ENCODE results near the gene SCUBE1. TPM values are rescaled to one million over a fixed set of nuclear protein-coding genes. Genes with fewer than 3 reads are reported as not detected.

SCUBE1 gene
- total RNA-seq, 1 experiment from 2014 or later, result 0.54 TPM

GRCh38 chr22:43150731-43151206, 192.4 kb downstream of the SCUBE1 start:
- no peak for DNase-seq
- BruUV-seq (replicated peaks), result no TSS peak
- Mint-ChIP-seq H3K9me3 (ENCODE audit: low read depth, unreplicated experiment) (no peaks in the 10 kb centered on the region), H3K4me3 (ENCODE audit: low read depth, unreplicated experiment) (peak overlapping the region; percentile 69), H3K27ac (ENCODE audit: unreplicated experiment) (peak overlapping the region; percentile 70), H3K27me3 (ENCODE audit: unreplicated experiment) (no peaks in the 10 kb centered on the region), H3K4me1 (ENCODE audit: low read depth, unreplicated experiment) (peaks cover 8% of the 10 kb centered on the region), H3K36me3 (ENCODE audit: insufficient read depth, unreplicated experiment) (peaks cover 33% of the 10 kb centered on the region)
- CTCF ChIA-PET, result interaction anchor here (0.6 to 1.5 kb wide), 2 partner anchors 11 to 276 kb away, joined by 3 to 5 read pairs; no protein-coding TSS in a partner anchor
- intact Hi-C loops (cut with micrococcal nuclease; ENCODE audit: unreplicated experiment), result no loop called here
- TF ChIP-seq, protein P1, sequence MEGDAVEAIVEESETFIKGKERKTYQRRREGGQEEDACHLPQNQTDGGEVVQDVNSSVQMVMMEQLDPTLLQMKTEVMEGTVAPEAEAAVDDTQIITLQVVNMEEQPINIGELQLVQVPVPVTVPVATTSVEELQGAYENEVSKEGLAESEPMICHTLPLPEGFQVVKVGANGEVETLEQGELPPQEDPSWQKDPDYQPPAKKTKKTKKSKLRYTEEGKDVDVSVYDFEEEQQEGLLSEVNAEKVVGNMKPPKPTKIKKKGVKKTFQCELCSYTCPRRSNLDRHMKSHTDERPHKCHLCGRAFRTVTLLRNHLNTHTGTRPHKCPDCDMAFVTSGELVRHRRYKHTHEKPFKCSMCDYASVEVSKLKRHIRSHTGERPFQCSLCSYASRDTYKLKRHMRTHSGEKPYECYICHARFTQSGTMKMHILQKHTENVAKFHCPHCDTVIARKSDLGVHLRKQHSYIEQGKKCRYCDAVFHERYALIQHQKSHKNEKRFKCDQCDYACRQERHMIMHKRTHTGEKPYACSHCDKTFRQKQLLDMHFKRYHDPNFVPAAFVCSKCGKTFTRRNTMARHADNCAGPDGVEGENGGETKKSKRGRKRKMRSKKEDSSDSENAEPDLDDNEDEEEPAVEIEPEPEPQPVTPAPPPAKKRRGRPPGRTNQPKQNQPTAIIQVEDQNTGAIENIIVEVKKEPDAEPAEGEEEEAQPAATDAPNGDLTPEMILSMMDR (IDR thresholded peaks at IDR 0.05; ENCODE audit: unreplicated experiment), result no peak

GRCh38 chr22:43148581-43148980, 194.6 kb downstream of the SCUBE1 start:
- H3K4me1 Mint-ChIP-seq (ENCODE audit: low read depth, unreplicated experiment), result peaks cover 8% of the 10 kb centered on the region
- H3K27ac Mint-ChIP-seq (ENCODE audit: unreplicated experiment), result no peak overlapping the region
- H3K4me3 Mint-ChIP-seq (ENCODE audit: low read depth, unreplicated experiment), result no peak overlapping the region
- no TSS peak for BruUV-seq (replicated peaks)
- intact Hi-C loops (cut with micrococcal nuclease; ENCODE audit: unreplicated experiment), result no loop called here
- H3K36me3 Mint-ChIP-seq (ENCODE audit: insufficient read depth, unreplicated experiment), result peaks cover 35% of the 10 kb centered on the region
- no peaks in the 10 kb centered on the region for H3K27me3 Mint-ChIP-seq (ENCODE audit: unreplicated experiment)
- DNase-seq, result no peak
- no peaks in the 10 kb centered on the region for H3K9me3 Mint-ChIP-seq (ENCODE audit: low read depth, unreplicated experiment)
- CTCF ChIA-PET, result interaction anchor here (0.6 kb wide), 1 partner anchor 9 kb away, joined by 4 read pairs; no protein-coding TSS in a partner anchor
- TF ChIP-seq, protein P1 (IDR thresholded peaks at IDR 0.05; ENCODE audit: unreplicated experiment), result no peak

DNA sequence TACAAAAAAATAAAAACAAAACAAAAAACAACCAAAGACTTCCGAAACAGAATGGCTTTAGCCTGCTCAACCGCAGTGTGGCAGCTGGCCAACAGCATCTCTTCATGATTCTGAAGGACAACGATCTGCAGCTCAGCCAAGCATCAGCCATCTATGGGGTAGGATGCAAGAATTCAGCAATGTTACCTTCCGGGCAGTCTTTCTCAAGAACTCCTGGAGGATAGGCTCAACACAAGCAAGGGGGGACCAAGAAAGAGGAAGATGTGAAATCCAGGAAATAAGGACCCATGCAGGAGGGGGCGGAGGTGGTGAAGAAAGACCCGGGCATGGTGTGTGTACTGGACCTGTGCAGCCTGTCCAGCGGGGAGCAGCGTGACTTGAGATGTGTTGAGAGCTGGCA, 195.4 kb downstream of the SCUBE1 start:
- Mint-ChIP-seq H3K36me3 (ENCODE audit: insufficient read depth, unreplicated experiment) (peaks cover 39% of the 10 kb centered on the region), H3K27ac (ENCODE audit: unreplicated experiment) (no peak overlapping the region), H3K4me3 (ENCODE audit: low read depth, unreplicated experiment) (no peak overlapping the region), H3K27me3 (ENCODE audit: unreplicated experiment) (no peaks in the 10 kb centered on the region), H3K9me3 (ENCODE audit: low read depth, unreplicated experiment) (no peaks in the 10 kb centered on the region), H3K4me1 (ENCODE audit: low read depth, unreplicated experiment) (peaks cover 3% of the 10 kb centered on the region)
- intact Hi-C loops (cut with micrococcal nuclease; ENCODE audit: unreplicated experiment), result no loop called here
- BruUV-seq (replicated peaks), result no TSS peak
- CTCF ChIA-PET, result interaction anchor here (0.7 kb wide), 1 partner anchor 26 kb away, joined by 4 read pairs; no protein-coding TSS in a partner anchor
- DNase-seq, result no peak
- TF ChIP-seq, protein P1 (IDR thresholded peaks at IDR 0.05; ENCODE audit: unreplicated experiment), result no peak

Other genes starting within 250 kb of the SCUBE1 start
- 37.9 and 43.1 TPM in 2 replicates for gene BIK, start 232.6 kb downstream of the SCUBE1 start, total RNA-seq (2022)
- 23.9 and 26.6 TPM in 2 replicates for gene MCAT, start 200.0 kb downstream of the SCUBE1 start, total RNA-seq (2022)
- 185 and 195 TPM in 2 replicates for gene TSPO, start 191.8 kb downstream of the SCUBE1 start, total RNA-seq (2022)
- gene TTLL12, start 156.2 kb downstream of the SCUBE1 start, total RNA-seq (2022), result 63.4 and 69.6 TPM in 2 replicates
- gene MPPED1, start 68.6 kb upstream of the SCUBE1 start, total RNA-seq (2022), result not detected in 2 replicates